HG02973 (cell line): ENCODE data around the gene NECTIN1.

Experiments used
- ATAC-seq: cut with Tn5 transposase; IDR thresholded peaks from one replicate; pipeline ENCODE4 v1.9.1; 2021; ENCODE audit warnings: moderate library complexity; ENCODE audit not compliant: unreplicated experiment

NECTIN1 gene, protein sequence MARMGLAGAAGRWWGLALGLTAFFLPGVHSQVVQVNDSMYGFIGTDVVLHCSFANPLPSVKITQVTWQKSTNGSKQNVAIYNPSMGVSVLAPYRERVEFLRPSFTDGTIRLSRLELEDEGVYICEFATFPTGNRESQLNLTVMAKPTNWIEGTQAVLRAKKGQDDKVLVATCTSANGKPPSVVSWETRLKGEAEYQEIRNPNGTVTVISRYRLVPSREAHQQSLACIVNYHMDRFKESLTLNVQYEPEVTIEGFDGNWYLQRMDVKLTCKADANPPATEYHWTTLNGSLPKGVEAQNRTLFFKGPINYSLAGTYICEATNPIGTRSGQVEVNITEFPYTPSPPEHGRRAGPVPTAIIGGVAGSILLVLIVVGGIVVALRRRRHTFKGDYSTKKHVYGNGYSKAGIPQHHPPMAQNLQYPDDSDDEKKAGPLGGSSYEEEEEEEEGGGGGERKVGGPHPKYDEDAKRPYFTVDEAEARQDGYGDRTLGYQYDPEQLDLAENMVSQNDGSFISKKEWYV

DNA sequence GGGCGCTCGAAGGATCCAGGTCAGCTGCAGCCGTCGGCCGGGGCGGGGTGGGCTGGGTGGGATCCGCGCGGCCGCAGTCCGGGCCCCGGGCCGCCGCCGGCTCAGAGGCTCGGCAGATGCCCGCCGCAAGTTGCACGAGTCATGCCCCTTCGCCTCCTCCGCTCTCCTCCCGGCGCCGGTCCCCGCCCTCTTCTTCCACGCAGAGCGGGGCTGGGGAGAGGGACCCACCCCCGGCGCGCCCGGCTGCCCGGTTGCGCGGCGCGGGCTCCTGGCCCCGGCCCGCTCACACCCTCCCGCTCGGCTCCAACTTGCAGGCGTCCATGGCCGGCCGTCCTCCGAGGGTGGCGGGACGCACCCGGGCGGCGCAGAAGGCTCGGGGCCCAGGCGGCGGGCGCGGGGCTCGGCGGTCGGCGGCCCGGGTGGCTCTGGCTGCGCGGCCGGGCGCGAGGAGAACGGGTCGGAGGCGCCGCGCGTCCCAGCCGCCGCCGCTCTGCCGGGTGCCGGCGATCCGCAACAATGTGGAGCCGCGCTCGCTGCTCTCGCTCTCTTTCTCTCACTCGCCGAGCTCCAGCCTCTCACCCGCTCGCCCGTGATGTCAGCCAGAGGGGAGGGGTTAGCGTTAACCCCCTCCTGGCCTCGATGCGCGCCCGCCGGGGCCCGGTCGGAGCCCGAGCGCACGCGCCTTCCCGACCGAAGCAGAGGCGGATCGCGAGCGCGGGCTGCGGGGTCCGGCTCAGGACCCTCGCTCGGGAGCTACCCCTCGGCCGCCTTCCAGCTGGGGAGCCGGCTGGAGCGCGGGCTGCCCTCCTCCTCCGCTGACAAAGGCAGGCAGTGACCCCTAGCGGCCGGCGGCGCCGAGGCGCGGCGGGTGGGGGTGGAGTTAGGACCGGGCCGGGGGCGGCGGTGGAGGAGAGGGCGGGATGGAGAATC lies at the start of gene NECTIN1:
NECTIN1 (minus strand) TSS at position 550 of the 930 bp plus-strand sequence. CDS start 647 bp downstream, outside the sequence.
- peak; percentile 78 for ATAC-seq

DNA sequence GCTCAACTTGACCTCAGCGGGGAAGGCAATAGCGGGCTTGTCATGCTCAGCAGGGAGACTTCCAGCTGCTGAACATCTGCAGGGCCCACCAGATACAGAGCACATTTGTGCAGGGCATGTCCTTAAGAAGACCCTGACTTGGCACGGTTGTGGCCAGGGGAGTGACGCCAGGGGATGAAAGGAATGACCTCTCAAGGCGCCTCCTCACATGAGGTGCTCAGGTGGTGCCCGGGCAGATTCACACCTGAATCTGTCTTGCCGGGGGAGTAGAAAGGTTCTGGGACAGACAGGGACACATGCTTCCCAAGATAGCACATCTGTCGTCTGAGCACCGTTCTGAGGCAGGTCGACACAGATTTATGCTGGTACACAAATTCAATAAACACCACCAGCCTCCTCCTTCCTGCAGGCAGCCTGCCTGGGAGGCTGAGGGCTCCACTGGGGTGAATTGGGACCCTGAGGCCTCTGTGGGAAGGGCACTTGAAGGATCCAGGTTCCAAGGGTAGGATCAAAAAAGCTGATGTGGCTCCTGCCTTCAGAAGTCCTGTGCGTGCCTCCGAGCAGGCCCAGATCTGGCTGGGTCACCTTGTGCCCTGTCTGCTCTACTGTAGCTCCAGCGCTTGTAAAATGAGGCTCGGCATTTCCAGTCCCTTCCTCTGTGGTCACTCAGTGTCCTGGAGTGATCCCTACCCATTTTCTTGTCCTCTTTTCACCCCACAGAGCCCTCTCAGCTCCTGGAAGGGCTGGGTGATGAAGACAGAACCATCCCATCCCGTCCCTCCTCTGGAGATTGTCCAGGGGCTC lies 49.6 kb upstream of the NECTIN1 start:
- ATAC-seq, result no peak

- no peak for ATAC-seq
These were observed 48.9 kb upstream of the NECTIN1 start for GRCh38 chr11:119777940-119778339.

DNA sequence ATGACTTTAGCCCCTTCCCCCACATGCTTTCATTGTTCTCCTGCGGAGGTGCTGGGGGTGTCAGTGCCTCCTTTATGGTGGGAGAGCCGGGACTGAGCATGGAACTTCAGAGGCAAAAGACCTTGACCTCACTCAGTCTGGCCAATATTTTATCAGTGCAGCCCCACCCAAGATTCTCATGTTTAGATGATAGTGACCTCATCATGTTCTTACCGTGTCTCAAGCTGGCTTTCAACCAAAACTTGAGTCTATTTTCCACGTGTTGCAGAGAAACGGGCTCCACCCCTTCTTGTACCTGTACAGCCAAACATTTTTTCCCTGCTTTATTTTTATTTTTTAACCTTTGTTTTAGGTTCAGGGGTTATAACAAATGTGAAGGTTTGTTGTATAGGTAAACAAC lies 47.7 kb upstream of the NECTIN1 start:
- ATAC-seq, result no peak

- ATAC-seq, result no peak
These were observed 47.1 kb upstream of the NECTIN1 start for GRCh38 chr11:119776031-119776636.

- no peak for ATAC-seq
These were observed 45.3 kb upstream of the NECTIN1 start for GRCh38 chr11:119774172-119774763.

DNA sequence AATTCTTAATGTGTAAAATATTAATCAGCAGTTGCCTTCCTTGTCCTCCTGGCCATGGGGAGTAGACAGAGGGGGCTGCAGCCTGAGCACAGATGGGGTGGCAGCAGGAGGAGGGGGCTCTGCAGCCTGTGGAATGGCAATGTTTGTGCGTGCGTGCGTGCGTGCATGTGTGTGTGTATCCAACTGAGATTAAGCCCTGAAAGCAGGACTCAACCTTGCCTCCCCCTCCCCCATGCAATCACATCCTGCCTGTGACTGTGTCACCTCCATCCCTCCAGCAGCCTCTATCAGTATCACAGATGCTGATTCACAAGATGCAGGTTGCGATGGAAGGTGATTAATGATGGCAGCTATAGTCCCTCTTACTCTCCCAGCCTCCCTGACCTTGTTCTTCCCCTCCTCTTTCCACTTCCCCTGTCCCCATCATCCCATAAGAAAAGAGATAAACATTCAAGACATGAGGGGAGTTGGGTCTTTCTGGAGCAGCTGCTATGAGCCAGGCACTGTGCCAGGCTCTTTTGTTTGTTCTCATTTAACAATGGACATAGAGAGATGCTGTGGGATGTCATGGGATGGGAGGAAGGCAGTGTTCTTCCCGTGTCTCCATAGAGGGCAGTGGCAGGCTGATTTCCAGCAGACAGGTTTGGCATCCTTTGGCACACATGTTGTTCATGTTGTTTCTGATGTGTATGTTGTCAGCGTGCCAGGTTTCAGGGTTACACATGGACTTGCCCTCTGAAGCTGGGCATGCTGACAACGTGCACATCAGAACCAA lies 43.8 kb upstream of the NECTIN1 start:
- no peak for ATAC-seq

GRCh38 chr11:119772076-119772475 lies 43.1 kb upstream of the NECTIN1 start:
- ATAC-seq, result no peak

DNA sequence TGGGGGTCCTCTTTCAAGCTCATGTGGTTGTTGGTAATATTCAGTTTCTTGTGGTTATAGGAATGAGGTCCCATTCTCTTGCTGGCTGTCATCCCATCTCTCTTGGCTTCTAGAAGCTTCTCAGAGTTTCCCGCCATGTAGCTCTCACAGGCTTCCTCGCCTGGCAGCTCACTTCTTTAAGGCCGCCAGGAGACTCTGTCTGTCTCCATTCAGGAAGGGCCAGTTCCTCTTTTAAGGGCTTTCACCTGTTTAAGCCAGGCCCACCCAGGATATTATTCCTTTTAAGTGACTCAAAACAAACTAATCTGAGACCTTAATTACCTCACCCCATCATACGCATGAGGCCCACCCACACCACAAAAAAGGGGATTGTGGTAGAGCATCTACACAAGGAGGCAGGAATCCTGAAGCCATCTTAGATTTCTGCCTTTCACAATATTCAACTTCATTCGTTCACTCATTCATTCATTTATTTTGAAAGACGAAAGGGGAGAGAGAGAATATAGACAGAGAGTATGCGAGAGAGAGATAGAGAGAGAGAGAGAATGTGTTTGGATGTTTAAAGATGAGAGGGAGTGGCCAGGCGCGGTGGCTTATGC lies 42.3 kb upstream of the NECTIN1 start:
- ATAC-seq, result no peak

GRCh38 chr11:119765628-119766027 lies 36.6 kb upstream of the NECTIN1 start:
- no peak for ATAC-seq

GRCh38 chr11:119764108-119764868 lies 35.3 kb upstream of the NECTIN1 start:
- ATAC-seq, result no peak

DNA sequence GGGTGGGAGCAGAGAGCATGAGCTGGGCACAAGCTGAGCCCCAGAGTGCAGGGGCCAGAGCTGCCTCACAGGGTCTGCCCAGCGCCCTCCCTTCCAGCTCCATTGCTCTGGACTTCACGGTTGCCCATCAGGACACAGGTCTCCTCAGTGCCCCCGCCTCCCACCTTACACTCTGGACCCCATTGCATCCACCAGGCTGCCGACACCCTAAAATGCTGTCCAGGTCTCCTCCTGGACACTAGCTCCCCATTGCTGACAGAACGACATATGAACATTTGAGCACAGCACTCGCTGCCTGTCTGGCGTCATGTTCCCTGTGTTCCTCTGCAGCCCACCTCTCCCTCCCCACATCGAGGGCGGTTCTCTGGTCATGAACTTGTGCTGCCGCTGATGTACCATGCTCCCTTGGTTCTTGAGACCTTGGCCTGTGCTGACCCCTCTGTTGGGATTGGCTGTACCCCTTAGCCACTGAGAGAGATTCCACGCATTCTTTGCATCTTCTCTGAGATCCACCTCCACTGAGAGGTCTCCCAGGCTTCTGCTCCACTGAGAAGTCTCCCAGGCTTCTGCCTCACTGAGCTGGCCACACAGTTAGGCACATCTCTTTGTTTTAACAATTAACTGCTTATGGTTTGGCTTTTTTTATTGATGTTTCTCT lies 34.2 kb upstream of the NECTIN1 start:
- ATAC-seq, result no peak

- no peak for ATAC-seq
These were observed 30.9 kb upstream of the NECTIN1 start for GRCh38 chr11:119759747-119760412.

GRCh38 chr11:119759324-119759723 lies 30.3 kb upstream of the NECTIN1 start:
- no peak for ATAC-seq

GRCh38 chr11:119758291-119758690 lies 29.3 kb upstream of the NECTIN1 start:
- ATAC-seq, result no peak

DNA sequence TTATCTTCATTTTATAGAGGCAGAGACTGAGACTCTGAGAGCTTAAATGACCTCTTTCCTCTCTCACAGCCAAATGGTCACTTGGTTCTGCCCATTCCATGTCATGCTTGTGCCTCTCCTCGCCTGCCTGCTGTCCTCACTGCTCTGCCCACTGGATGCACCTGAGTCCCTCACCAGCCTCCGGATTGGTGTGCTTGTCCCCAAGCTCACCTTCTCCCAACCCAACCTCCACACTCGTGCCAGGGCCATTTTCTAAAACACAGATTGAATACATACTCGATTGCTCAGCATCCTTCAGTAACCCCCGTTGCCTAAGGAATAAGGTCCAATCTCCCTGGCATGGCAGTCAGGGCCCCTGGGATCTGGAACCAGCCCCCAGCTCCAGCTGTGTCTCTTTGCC lies 28.4 kb upstream of the NECTIN1 start:
- ATAC-seq, result no peak
